DND-41 (cell line): ENCODE data around the gene LCORL.

Experiments
- ATAC-seq: fragments of 200-7000 bp; cut with Tn5 transposase; 3 replicates; pipeline ENCODE4 v1.9.1; 2021; ENCODE audit warnings: low read depth; ENCODE audit not compliant: insufficient read depth
- DNase-seq: peaks from one replicate; pipeline ENCODE4 v3.0.0-alpha.2; 2020
- H2AFZ ChIP-seq: 2 replicates; pipeline ENCODE4 v1.6.0; 2012; ENCODE audit warnings: low read depth, low read length
- H3K27ac ChIP-seq: 2 replicates; pipeline ENCODE4 v1.5.1; 2012; ENCODE audit warnings: low read length, inconsistent platforms
- H3K27me3 ChIP-seq: fragments of 200-600 bp; sonication (generic); 2 replicates; pipeline ENCODE4 v1.6.0; 2012; ENCODE audit warnings: low read length, mild to moderate bottlenecking, inconsistent platforms; ENCODE audit not compliant: insufficient read depth, poor library complexity
- H3K36me3 ChIP-seq: 2 replicates; pipeline ENCODE4 v1.5.1; 2012; ENCODE audit warnings: low read length, inconsistent platforms; ENCODE audit not compliant: insufficient read depth
- H3K4me1 ChIP-seq: 2 replicates; pipeline ENCODE4 v1.5.1; 2012; ENCODE audit warnings: mild to moderate bottlenecking, low read length; ENCODE audit not compliant: insufficient read depth
- H3K4me2 ChIP-seq: 2 replicates; pipeline ENCODE4 v1.6.0; 2012; ENCODE audit warnings: mild to moderate bottlenecking, moderate library complexity, low read length, inconsistent platforms; ENCODE audit not compliant: insufficient read depth
- H3K4me3 ChIP-seq, 2 experiments: fragments of 200-600 bp in 1 of 2; shearing (Covaris generic) in 1 of 2; 2 replicates each; pipeline ENCODE4 v1.5.1; 2012 to 2016; ENCODE audit warnings: inconsistent platforms in 2 of 2, low read length in 2 of 2, mild to moderate bottlenecking in 2 of 2, low read depth in 1 of 2, moderate library complexity in 1 of 2
- H3K79me2 ChIP-seq: 2 replicates; pipeline ENCODE4 v1.6.0; 2012; ENCODE audit warnings: low read length, inconsistent platforms; ENCODE audit not compliant: insufficient read depth
- H3K9ac ChIP-seq: 2 replicates; pipeline ENCODE4 v1.6.0; 2012; ENCODE audit warnings: low read depth, mild to moderate bottlenecking, inconsistent platforms, low read length, moderate library complexity
- H3K9me3 ChIP-seq: 2 replicates; pipeline ENCODE4 v1.5.1; 2012; ENCODE audit warnings: low read length, moderate library complexity, mild to moderate bottlenecking, inconsistent platforms; ENCODE audit not compliant: insufficient read depth, severe bottlenecking
- H4K20me1 ChIP-seq: 2 replicates; pipeline ENCODE4 v1.6.0; 2012; ENCODE audit warnings: low read length; ENCODE audit not compliant: insufficient read depth
- EZH2 ChIP-seq: IDR thresholded peaks from 3 replicates; pipeline ENCODE4 v1.6.1; 2012; ENCODE audit warnings: borderline replicate concordance, low read depth, mild to moderate bottlenecking, moderate library complexity, low read length, inconsistent platforms; ENCODE audit not compliant: severe bottlenecking
- TF ChIP-seq, protein P1 (sequence below): IDR thresholded peaks from 2 replicates; pipeline ENCODE4 v1.5.1; 2012; ENCODE audit warnings: borderline replicate concordance, low read length, moderate library complexity, mild to moderate bottlenecking; ENCODE audit not compliant: poor library complexity, severe bottlenecking; ENCODE audit errors: extremely low read depth

Gene LCORL

GRCh38 chr4:17894421-17894820, 127.1 kb downstream of the LCORL start:
- H3K4me3 ChIP-seq: no peak overlapping the region
- ATAC-seq (no peak), DNase-seq (no peak)
- no peaks in the 10 kb centered on the region for H3K27me3 ChIP-seq
- H2AFZ ChIP-seq: no peak overlapping the region
- H3K4me2 ChIP-seq: no peak overlapping the region
- TF ChIP-seq, protein P1, sequence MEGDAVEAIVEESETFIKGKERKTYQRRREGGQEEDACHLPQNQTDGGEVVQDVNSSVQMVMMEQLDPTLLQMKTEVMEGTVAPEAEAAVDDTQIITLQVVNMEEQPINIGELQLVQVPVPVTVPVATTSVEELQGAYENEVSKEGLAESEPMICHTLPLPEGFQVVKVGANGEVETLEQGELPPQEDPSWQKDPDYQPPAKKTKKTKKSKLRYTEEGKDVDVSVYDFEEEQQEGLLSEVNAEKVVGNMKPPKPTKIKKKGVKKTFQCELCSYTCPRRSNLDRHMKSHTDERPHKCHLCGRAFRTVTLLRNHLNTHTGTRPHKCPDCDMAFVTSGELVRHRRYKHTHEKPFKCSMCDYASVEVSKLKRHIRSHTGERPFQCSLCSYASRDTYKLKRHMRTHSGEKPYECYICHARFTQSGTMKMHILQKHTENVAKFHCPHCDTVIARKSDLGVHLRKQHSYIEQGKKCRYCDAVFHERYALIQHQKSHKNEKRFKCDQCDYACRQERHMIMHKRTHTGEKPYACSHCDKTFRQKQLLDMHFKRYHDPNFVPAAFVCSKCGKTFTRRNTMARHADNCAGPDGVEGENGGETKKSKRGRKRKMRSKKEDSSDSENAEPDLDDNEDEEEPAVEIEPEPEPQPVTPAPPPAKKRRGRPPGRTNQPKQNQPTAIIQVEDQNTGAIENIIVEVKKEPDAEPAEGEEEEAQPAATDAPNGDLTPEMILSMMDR: no peak
- no peak for TF ChIP-seq EZH2
- no peaks in the 10 kb centered on the region for H3K4me1 ChIP-seq
- H3K9me3 ChIP-seq: no peaks in the 10 kb centered on the region
- no peaks in the 10 kb centered on the region for H4K20me1 ChIP-seq
- H3K9ac ChIP-seq: no peak overlapping the region
- no peak overlapping the region for H3K27ac ChIP-seq
- peaks cover 3% of the 10 kb centered on the region; the same call in 1 of the 2 replicates for H3K36me3 ChIP-seq
- no peaks in the 10 kb centered on the region for H3K79me2 ChIP-seq

GRCh38 chr4:17889692-17890091, 131.9 kb downstream of the LCORL start:
- no peaks in the 10 kb centered on the region for H4K20me1 ChIP-seq
- no peak overlapping the region for H3K4me3 ChIP-seq
- no peak for TF ChIP-seq EZH2
- TF ChIP-seq, protein P1: no peak

DNA sequence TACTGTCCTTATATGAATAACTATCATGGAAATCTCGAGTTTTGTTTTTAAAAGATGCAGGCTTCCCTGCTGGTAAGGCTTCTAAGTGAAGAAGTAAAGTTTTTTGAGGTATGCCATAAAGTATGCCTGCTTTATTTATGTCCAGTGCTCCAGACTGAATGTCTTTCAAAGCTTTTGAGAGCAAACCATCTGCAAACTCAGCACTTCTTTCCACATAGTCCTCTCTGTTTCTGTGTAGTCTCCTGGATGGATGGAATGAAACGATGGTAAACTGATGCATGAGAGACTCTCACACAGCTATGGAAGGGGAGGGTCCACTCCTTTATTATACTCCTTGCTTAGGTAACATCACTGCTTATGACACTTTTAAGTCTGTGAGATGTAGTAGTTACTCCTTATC, 137.0 kb downstream of the LCORL start:
- Histone ChIP-seq H3K4me1 (no peaks in the 10 kb centered on the region), H3K79me2 (no peaks in the 10 kb centered on the region), H3K27me3 (no peaks in the 10 kb centered on the region), H3K36me3 (peaks cover 9% of the 10 kb centered on the region; the same call in 1 of the 2 replicates), H4K20me1 (no peaks in the 10 kb centered on the region), H2AFZ (no peak overlapping the region), H3K4me2 (no peak overlapping the region), H3K27ac (no peak overlapping the region), H3K9ac (no peak overlapping the region), H3K9me3 (no peaks in the 10 kb centered on the region), H3K4me3 (no peak overlapping the region)
- DNase-seq (no peak), ATAC-seq (no peak)
- TF ChIP-seq, protein P1: no peak
- TF ChIP-seq EZH2: no peak

More at GRCh38 chr4:17889692-17890091, 131.9 kb downstream of the LCORL start:
- H3K4me2 ChIP-seq: no peak overlapping the region
- no peaks in the 10 kb centered on the region for H3K79me2 ChIP-seq
- H3K27me3 ChIP-seq: no peaks in the 10 kb centered on the region
- no peak overlapping the region for H3K27ac ChIP-seq
- DNase-seq (no peak), ATAC-seq (no peak)
- H3K9ac ChIP-seq: no peak overlapping the region
- H3K4me1 ChIP-seq: no peaks in the 10 kb centered on the region
- peaks cover 1% of the 10 kb centered on the region; the same call in 1 of the 2 replicates for H3K36me3 ChIP-seq
- H3K9me3 ChIP-seq: no peaks in the 10 kb centered on the region
- no peak overlapping the region for H2AFZ ChIP-seq

DNA sequence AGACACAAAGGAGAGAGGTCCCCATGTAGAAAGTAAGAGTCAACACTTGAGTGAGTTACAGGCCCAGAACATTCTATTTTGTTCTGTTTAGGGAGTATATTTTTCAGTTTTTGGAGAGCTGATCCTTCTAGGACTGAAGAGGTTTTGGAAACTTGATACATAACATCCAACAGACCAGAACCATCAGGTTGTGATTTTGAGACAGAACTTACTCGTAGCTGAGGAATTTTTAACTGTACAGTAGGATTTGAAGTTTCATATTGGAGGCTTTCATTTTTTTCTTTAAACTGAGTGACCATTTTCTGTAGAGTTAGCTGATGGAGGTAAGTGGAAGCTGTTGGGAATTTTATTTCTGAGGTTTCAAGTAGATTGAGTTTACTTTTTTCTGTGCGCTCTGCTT, 137.5 kb downstream of the LCORL start:
- no peak for ATAC-seq
- no peak for DNase-seq

More for the DNA sequence above, 137.5 kb downstream of the LCORL start:
- no peak overlapping the region for H3K9ac ChIP-seq
- H2AFZ ChIP-seq: no peak overlapping the region
- H3K4me1 ChIP-seq: no peaks in the 10 kb centered on the region
- peaks cover 9% of the 10 kb centered on the region; the same call in 1 of the 2 replicates for H3K36me3 ChIP-seq
- TF ChIP-seq, protein P1: no peak
- no peak for TF ChIP-seq EZH2
- H3K79me2 ChIP-seq: no peaks in the 10 kb centered on the region
- no peaks in the 10 kb centered on the region for H3K9me3 ChIP-seq
- no peak overlapping the region for H3K4me3 ChIP-seq
- no peaks in the 10 kb centered on the region for H3K27me3 ChIP-seq
- H4K20me1 ChIP-seq: no peaks in the 10 kb centered on the region
- no peak overlapping the region for H3K4me2 ChIP-seq
- no peak overlapping the region for H3K27ac ChIP-seq
